GM12873 (cell line): ENCODE results near the gene GOT1.

Experiments used
- CTCF ChIP-seq: IDR thresholded peaks from 2 replicates; pipeline ENCODE4 v1.5.1; 2012; ENCODE audit warnings: low read depth, mild to moderate bottlenecking, moderate library complexity, low read length, control low read depth; ENCODE audit not compliant: insufficient read depth; ENCODE audit errors: missing control alignments

Gene GOT1

DNA sequence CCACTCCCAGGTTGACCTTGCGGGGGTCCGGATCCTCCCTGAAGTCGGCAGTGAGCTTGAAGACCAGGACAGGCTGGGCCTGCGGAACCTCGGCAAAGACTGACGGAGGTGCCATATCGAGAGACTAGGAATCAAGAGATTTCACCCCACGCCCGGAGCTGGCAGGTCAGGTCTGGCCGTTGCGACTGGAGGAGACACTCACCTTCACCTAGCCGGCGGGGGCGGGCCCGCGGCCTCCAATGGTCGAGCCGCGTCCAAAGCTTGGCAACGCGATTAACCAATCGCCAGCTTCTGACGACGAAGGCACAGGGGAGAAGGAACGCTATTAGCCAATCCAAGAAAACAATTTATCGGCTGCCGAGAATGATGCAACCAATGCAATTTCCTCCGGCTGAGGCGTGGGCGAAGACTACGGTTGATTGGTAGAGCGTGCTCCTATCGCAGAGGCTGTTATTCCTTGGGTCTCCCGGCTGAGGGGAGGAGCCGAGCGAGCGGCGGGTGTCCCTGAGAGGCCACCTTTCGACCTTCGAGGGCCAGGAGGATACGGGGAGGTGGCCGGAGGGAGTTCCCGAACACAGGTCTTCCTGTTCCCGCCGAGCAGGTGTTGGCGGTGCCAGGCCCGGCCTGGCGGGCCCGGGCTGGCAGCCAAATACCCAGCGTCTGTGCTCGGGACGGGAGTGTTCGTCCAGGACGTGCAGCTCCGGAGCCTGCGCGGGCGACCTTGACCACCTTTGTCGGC is at the start of gene GOT1:
GOT1 (minus strand) TSS at position 174 of the 739 bp plus-strand sequence; CDS start at position 115, 59 bp downstream.
- TF ChIP-seq CTCF = no peak

DNA sequence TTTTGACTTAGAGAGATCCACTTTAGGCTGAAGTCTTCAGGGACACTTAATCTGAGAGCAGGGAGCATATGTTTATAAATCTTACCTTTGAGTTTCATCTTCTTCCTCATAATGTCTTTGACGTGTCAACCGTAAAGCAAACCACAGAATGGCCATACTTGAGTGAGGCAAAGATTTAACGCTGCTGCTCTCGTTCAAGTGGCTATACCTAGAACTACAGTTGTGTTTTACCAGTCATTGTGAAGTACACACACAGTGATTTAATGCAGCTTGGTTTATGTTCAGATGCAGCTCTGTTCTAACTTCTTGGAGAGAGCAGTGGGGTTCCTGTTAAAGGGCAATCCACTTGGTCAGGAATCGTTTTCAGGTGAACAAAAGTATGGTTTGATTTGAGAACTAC is 39.9 kb upstream of the GOT1 start:
- TF ChIP-seq CTCF = no peak

- no peak for TF ChIP-seq CTCF
Measured at GRCh38 chr10:99467236-99467999, 37.0 kb upstream of the GOT1 start.

DNA sequence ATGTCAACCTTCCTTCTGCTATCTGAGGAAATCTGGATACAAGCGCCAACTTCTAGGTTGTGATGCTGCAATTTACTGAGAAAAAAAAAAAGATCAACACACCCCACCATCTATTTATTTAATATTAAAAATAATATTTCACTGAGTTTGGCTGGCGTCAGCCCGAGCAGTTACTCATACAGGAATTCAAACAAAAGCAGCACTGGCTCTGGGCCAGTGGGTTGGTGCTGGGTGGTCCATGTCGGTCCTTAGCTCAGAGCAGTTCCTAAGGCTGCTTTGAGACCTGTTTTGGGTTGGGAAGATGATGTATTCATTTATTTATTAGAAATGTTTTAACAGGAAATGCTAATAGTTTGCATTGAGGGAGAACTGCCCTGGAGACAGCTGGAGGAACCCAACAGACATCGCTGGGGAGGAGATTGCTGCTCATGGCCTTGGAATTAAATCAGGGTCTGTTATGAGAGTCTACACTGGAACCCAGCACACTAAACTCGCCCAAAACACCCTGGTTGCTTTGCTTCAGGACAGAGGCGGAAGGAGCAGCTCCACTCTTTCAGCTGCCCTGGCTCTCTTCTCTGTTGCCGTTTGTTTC is 36.3 kb upstream of the GOT1 start:
- TF ChIP-seq CTCF = no peak

GRCh38 chr10:99461230-99461629 is 30.8 kb upstream of the GOT1 start:
- TF ChIP-seq CTCF = no peak

GRCh38 chr10:99460070-99460469 is 29.6 kb upstream of the GOT1 start:
- TF ChIP-seq CTCF = no peak

GRCh38 chr10:99459217-99459616 is 28.8 kb upstream of the GOT1 start:
- TF ChIP-seq CTCF = no peak
